Body of pancreas (tissue), 4 donors: ENCODE results near the gene TMEM119. TPM values are rescaled to one million over a fixed set of nuclear protein-coding genes. Genes with fewer than 3 reads are reported as not detected.

Source experiments
- ATAC-seq: fragments of 150-250 bp; one replicate; pipeline ENCODE4 v1.9.1; 2016
- DNase-seq, 4 donors: peaks; one replicate each; pipeline ENCODE4 v3.0.0-alpha.2; 2019
- H3K27ac ChIP-seq, 4 donors: fragments of 200-600 bp; sonication (generic); 1 replicate in 3 of 4; 2 replicates in 1 of 4; pipeline versions ENCODE4 v1.5.1 to v1.6.1; 2016 to 2019; ENCODE audit warnings: mild to moderate bottlenecking in 1 of 4, mixed read lengths in 1 of 4, moderate library complexity in 1 of 4
- H3K27me3 ChIP-seq, 2 donors: fragments of 200-600 bp; sonication (generic); one replicate each; pipeline ENCODE4 v1.6.0; 2016; ENCODE audit warnings: mild to moderate bottlenecking in 1 of 2
- H3K36me3 ChIP-seq, 2 donors: fragments of 200-600 bp; sonication (generic); replicated peaks in 1 of 2; 2 replicates each; pipeline ENCODE4 v1.5.1; 2016; ENCODE audit warnings: low read depth in 2 of 2; ENCODE audit not compliant: insufficient read depth in 1 of 2
- H3K4me1 ChIP-seq: fragments of 200-600 bp; sonication (generic); one replicate; pipeline ENCODE4 v1.6.0; 2016
- H3K4me3 ChIP-seq, 2 donors: fragments of 200-600 bp; sonication (generic); 1 replicate in 1 of 2; 2 replicates in 1 of 2; pipeline ENCODE4 v1.5.1; 2016 to 2019
- H3K9me3 ChIP-seq, 3 donors: fragments of 200-600 bp; sonication (generic); 1 replicate in 2 of 3; 2 replicates in 1 of 3; pipeline ENCODE4 v1.5.1; 2016
- POLR2A ChIP-seq, 3 donors: fragments of 450-650 bp; IDR thresholded peaks; one replicate each; pipeline ENCODE4 v1.6.1; 2016; ENCODE audit warnings: antibody characterized with exemption in 3 of 3, mild to moderate bottlenecking in 2 of 3
- WGBS, 2 donors: methylation state at CpG; one replicate each; pipeline ENCODE4 v1.1.5; 2017; 5-methylcytosine and 5-hydroxymethylcytosine counted together
- intact Hi-C: fragments of 100-400 bp; cut with DNase I; formaldehyde crosslinking; loops from one replicate; pipeline ENCODE4 v1.15.1; 2023
- total RNA-seq, 2 donors: library from RNA; depleted of rRNA; stranded (reverse); fragments of >200 nt; gene quantifications; one replicate each; pipeline ENCODE4 v1.1.0, GENCODE V29; 2016
- TF ChIP-seq, protein P1 (sequence below), 7 experiments: fragments of 450-650 bp in 4 of 7; fragments of 200-600 bp in 3 of 7; sonication (generic) in 3 of 7; IDR thresholded peaks; one replicate each; pipeline ENCODE4 v1.5.1; 2016 to 2019; ENCODE audit warnings: antibody characterized with exemption in 7 of 7

TMEM119 gene
- total RNA-seq, 2 donors from 2014 or later: 5.9 to 6.5 TPM

DNA sequence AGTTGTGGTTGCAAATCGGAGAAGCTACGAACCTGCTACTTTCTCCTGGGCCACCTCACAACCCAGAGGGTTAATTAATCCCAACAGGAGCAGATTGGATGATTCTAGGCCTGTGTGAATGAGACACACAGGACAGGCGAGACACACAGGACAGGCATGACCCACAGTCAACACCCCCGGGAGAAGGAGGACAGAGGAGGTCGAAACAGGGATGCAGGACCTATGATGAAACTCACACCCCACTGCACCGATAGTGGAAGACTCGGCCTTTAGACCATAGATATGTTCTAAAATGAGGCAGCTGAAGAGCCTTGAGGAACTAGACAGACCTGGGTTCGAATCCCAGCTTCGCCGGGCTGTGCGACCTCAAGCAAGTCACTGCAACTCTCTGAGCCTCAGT lies 11.6 kb downstream of the TMEM119 start:
- Histone ChIP-seq H3K27me3 (no peaks in the 10 kb centered on the region), H3K4me3 (no peak overlapping the region), H3K27ac (no peak overlapping the region), H3K36me3 (no peaks in the 10 kb centered on the region), H3K4me1 (peaks cover 5% of the 10 kb centered on the region), H3K9me3 (no peaks in the 10 kb centered on the region)
- 73 to 75% methylated on average over 8 to 11 of the region's 11 CpGs for WGBS, 2 donors
- TF ChIP-seq POLR2A (IDR thresholded peaks at IDR 0.05): no peak
- TF ChIP-seq, protein P1, sequence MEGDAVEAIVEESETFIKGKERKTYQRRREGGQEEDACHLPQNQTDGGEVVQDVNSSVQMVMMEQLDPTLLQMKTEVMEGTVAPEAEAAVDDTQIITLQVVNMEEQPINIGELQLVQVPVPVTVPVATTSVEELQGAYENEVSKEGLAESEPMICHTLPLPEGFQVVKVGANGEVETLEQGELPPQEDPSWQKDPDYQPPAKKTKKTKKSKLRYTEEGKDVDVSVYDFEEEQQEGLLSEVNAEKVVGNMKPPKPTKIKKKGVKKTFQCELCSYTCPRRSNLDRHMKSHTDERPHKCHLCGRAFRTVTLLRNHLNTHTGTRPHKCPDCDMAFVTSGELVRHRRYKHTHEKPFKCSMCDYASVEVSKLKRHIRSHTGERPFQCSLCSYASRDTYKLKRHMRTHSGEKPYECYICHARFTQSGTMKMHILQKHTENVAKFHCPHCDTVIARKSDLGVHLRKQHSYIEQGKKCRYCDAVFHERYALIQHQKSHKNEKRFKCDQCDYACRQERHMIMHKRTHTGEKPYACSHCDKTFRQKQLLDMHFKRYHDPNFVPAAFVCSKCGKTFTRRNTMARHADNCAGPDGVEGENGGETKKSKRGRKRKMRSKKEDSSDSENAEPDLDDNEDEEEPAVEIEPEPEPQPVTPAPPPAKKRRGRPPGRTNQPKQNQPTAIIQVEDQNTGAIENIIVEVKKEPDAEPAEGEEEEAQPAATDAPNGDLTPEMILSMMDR (IDR thresholded peaks at IDR 0.05): no peak
- intact Hi-C loops: no loop called here
- no peak for ATAC-seq
- no peak for DNase-seq

DNA sequence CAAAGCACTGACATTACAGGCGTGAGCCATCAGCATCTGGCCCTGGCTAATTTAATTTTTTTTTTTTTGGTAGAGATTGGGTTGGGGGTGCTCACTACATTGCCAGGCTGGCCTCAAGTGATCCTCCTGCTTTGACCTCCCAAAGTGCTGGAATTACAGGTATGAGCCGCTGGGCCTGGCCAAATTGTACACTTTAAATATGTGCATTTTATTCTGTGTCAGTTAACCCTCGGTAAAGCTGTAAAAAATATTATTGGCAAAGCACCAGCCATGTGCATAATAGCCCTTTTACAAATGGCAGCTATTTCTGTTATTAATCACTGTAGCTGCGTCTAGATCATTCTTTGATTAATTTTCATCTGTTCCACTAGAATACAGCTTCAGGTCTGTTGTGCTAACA lies 12.0 kb downstream of the TMEM119 start:
- DNase-seq: no peak
- intact Hi-C loops: no loop called here
- Histone ChIP-seq H3K36me3 (no peaks in the 10 kb centered on the region), H3K4me3 (no peak overlapping the region), H3K4me1 (peaks cover 5% of the 10 kb centered on the region), H3K27ac (no peak overlapping the region), H3K9me3 (no peaks in the 10 kb centered on the region), H3K27me3 (no peaks in the 10 kb centered on the region)
- WGBS, 2 donors: 32 to 53% methylated on average over 4 of the region's 4 CpGs
- no peak for TF ChIP-seq POLR2A (IDR thresholded peaks at IDR 0.05)
- TF ChIP-seq, protein P1 (IDR thresholded peaks at IDR 0.05): no peak
- ATAC-seq: no peak

DNA sequence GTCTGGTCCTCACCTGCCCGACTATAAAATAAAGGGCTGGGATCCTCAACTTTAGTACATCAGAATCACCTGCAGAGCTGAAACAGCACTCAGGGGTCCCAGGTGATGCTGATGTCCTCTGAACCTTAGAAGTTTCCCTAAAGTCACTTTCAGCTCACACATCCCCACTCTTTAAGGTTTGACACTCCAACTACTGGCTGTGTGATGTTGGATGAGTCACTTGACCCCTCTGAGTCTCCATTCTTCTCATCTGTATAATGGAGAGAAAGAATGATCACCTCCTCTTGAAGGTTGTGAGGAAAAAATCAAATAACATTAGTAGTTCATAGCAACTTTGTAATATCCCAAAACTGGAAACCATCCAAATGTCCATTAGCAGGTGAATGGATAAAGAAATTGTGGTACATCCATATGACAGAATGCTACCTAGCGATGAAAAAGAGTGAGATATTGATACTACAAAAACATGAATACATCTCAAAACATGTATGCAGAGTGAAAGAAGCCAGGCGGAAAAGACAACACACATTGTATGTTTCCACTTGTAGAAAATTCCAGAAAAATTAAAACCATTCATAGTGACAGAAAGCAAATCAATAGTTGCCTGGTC lies 13.3 kb downstream of the TMEM119 start:
- H3K4me3 ChIP-seq: no peak overlapping the region
- intact Hi-C loops: no loop called here
- WGBS, 2 donors: 66 to 69% methylated on average over 3 of the region's 3 CpGs
- no peak overlapping the region for H3K27ac ChIP-seq
- no peaks in the 10 kb centered on the region for H3K9me3 ChIP-seq
- no peaks in the 10 kb centered on the region for H3K27me3 ChIP-seq
- peaks cover 5% of the 10 kb centered on the region for H3K4me1 ChIP-seq
- TF ChIP-seq, protein P1 (IDR thresholded peaks at IDR 0.05): no peak
- TF ChIP-seq POLR2A (IDR thresholded peaks at IDR 0.05): no peak
- H3K36me3 ChIP-seq: no peaks in the 10 kb centered on the region
- no peak for ATAC-seq
- DNase-seq: no peak

- Histone ChIP-seq H3K36me3 (no peaks in the 10 kb centered on the region), H3K4me1 (no peaks in the 10 kb centered on the region), H3K27ac (no peak overlapping the region), H3K27me3 (no peaks in the 10 kb centered on the region), H3K4me3 (no peak overlapping the region), H3K9me3 (no peaks in the 10 kb centered on the region)
- ATAC-seq: no peak
- WGBS, 2 donors: 51 to 61% methylated on average over 2 to 7 of the region's 7 CpGs
- intact Hi-C loops: no loop called here
- TF ChIP-seq, protein P1 (IDR thresholded peaks at IDR 0.05): no peak
- no peak for TF ChIP-seq POLR2A (IDR thresholded peaks at IDR 0.05)
- DNase-seq: no peak
These were observed 13.9 kb downstream of the TMEM119 start for GRCh38 chr12:108583991-108584390.
